GM18502 (cell line): ENCODE results near the gene NDUFB8.

Source experiments
- ATAC-seq: cut with Tn5 transposase; IDR thresholded peaks from one replicate; pipeline ENCODE4 v1.9.1; 2021; ENCODE audit warnings: mild to moderate bottlenecking; ENCODE audit not compliant: unreplicated experiment, poor library complexity

The NDUFB8 gene

GRCh38 chr10:100479037-100479436 is 50.6 kb downstream of the NDUFB8 start:
- no peak for ATAC-seq

DNA sequence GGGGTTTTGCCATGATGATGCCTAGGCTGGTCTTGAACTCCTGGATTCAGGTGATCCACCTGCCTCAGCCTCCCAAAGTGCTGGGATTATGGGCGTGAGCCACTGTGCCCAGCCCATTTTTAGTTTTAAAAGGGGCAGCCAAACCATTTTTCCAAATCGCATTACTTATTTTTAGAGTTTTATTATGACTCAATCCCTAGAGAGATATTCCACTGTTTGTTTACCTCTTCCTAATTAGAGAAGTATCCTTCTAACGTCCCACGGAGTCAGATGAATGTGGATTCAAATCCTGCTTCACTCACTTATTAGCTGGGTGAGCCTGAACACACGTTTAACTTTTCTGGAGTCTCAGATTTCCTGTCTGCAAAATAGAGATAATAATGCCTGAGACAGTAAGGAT is 51.7 kb downstream of the NDUFB8 start:
- ATAC-seq, result no peak
